HG03565 (cell line): ENCODE measurements around the gene DLGAP1.
A peak's percentile ranks its signal among the peaks of the same experiment; 100 is the strongest.
"Not testable (repeated sequence)": the region's sequence is repeated elsewhere in the genome, so short reads cannot be mapped to it uniquely, and the experiment has no call there.

Experiments used
- ATAC-seq: cut with Tn5 transposase; IDR thresholded peaks from one replicate; pipeline ENCODE4 v1.9.1; 2021; ENCODE audit warnings: mild to moderate bottlenecking, moderate library complexity; ENCODE audit not compliant: unreplicated experiment

DLGAP1 gene

GRCh38 chr18:4292696-4293095, 162.4 kb downstream of the DLGAP1 start:
- ATAC-seq, result no peak

- ATAC-seq, result not testable (repeated sequence)
Observed at GRCh38 chr18:4287340-4287739, 167.8 kb downstream of the DLGAP1 start.

GRCh38 chr18:4286256-4286655, 168.9 kb downstream of the DLGAP1 start:
- ATAC-seq, result no peak

- no peak for ATAC-seq
Observed at GRCh38 chr18:4285525-4285924, 169.6 kb downstream of the DLGAP1 start.

GRCh38 chr18:4284528-4284927, 170.6 kb downstream of the DLGAP1 start:
- no peak for ATAC-seq

GRCh38 chr18:4283746-4284291, 171.3 kb downstream of the DLGAP1 start:
- no peak for ATAC-seq

GRCh38 chr18:4282954-4283353, 172.2 kb downstream of the DLGAP1 start:
- no peak for ATAC-seq

GRCh38 chr18:4276953-4277585, 178.0 kb downstream of the DLGAP1 start:
- ATAC-seq, result peak; percentile 64

- ATAC-seq, result no peak
Observed at GRCh38 chr18:4271952-4272351, 183.2 kb downstream of the DLGAP1 start.

GRCh38 chr18:4270988-4271387, 184.1 kb downstream of the DLGAP1 start:
- no peak for ATAC-seq

- no peak for ATAC-seq
Observed at GRCh38 chr18:4270016-4270415, 185.1 kb downstream of the DLGAP1 start.

GRCh38 chr18:4267641-4268040, 187.5 kb downstream of the DLGAP1 start:
- ATAC-seq, result no peak

GRCh38 chr18:4264347-4264791, 190.7 kb downstream of the DLGAP1 start:
- no peak for ATAC-seq

- ATAC-seq, result no peak
Observed at GRCh38 chr18:4260107-4260506, 195.0 kb downstream of the DLGAP1 start.

GRCh38 chr18:4256766-4257417, 198.2 kb downstream of the DLGAP1 start:
- ATAC-seq, result no peak

- ATAC-seq, result no peak
Observed at GRCh38 chr18:4254840-4255239, 200.3 kb downstream of the DLGAP1 start.

- ATAC-seq, result no peak
Observed at GRCh38 chr18:4252829-4253228, 202.3 kb downstream of the DLGAP1 start.

GRCh38 chr18:4251873-4252272, 203.2 kb downstream of the DLGAP1 start:
- ATAC-seq, result no peak

- no peak for ATAC-seq
Observed at GRCh38 chr18:4251206-4251605, 203.9 kb downstream of the DLGAP1 start.

GRCh38 chr18:4250141-4250540, 205.0 kb downstream of the DLGAP1 start:
- ATAC-seq, result no peak

- ATAC-seq, result no peak
Observed at GRCh38 chr18:4248686-4249085, 206.4 kb downstream of the DLGAP1 start.

- ATAC-seq, result no peak
Observed at GRCh38 chr18:4246374-4246773, 208.7 kb downstream of the DLGAP1 start.
